ENCODE results near the gene PRKG1. TPM values are rescaled to one million over a fixed set of nuclear protein-coding genes. Genes with fewer than 3 reads are reported as not detected.
"Not testable (repeated sequence)": the region's sequence is repeated elsewhere in the genome, so short reads cannot be mapped to it uniquely, and the experiment has no call there.

Gene PRKG1
- total RNA-seq, 4 donors from 2014 or later: 17.1 to 36.4 (median 25.8) TPM

DNA sequence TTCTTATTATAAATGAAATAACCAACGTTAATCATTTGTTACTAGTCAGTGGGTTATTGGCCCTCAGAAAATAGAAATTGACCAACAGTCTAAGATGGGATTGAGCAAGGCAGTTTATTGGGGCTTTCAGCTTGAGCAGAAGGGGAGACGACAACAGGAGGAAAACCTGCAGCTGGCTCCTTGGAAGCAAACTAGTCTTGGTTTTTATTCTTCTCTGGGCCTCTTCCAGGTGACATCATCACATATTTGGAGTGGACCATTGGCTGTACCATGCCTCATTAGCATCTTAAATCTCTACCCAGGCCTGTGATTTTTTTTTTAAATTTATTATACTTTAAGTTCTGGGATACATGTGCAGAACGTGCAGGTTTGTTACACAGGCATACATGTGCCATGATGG is 684.1 kb downstream of the PRKG1 start:
- TF ChIP-seq CTCF (IDR thresholded peaks at IDR 0.05): no peak
- ATAC-seq (ENCODE audit: low FRiP score) (no peak), DNase-seq (ENCODE audit: low spot score) (no peak)

GRCh38 chr10:51758838-51759237 is 684.6 kb downstream of the PRKG1 start:
- ATAC-seq (ENCODE audit: low FRiP score); DNase-seq (ENCODE audit: low spot score): not testable (repeated sequence)

- DNase-seq (ENCODE audit: low spot score): no peak
- TF ChIP-seq CTCF (IDR thresholded peaks at IDR 0.05): no peak
- ATAC-seq (ENCODE audit: low FRiP score): no peak
These were observed 685.7 kb downstream of the PRKG1 start for GRCh38 chr10:51759896-51760534.

DNA sequence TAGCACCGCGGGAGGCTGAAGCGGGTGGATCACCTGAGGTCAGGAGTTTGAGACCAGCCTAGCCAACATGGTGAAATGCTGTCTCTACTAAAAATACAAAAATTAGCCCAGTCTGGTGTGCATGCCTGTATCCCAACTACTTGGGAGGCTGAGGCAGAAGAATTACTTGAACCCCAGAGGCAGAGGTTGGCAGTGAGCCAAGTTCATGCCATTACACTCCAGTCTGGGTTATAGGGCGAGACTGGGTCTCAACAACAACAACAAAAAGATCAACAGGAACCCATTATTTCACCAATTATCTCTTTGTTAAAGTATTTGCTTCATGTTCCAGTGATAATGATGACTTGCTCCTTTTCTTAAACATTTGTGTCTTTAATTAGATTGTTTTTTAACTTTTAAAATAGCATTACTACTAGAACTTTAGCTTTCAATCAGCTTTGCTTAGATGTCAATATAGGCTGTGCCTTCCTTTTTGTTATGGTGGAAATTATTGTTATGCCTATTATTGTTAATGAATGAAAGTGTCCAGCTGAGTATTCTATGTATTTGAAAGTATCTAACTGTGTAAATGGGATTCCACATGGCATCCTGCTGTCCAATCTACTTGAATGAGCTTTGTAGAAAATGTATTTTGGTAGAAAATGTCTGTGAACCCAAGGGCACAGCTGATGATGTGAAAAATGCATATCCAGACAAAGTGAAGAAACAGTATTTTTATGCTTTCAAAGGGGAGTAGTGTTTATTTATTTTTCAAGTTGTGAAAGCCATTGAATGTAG is 686.8 kb downstream of the PRKG1 start:
- DNase-seq (ENCODE audit: low spot score): no peak
- no peak for TF ChIP-seq CTCF (IDR thresholded peaks at IDR 0.05)
- no peak for ATAC-seq (ENCODE audit: low FRiP score)

GRCh38 chr10:51763746-51764145 is 689.5 kb downstream of the PRKG1 start:
- DNase-seq (ENCODE audit: low spot score) (no peak), ATAC-seq (ENCODE audit: low FRiP score) (no peak)
- no peak for TF ChIP-seq CTCF (IDR thresholded peaks at IDR 0.05)

DNA sequence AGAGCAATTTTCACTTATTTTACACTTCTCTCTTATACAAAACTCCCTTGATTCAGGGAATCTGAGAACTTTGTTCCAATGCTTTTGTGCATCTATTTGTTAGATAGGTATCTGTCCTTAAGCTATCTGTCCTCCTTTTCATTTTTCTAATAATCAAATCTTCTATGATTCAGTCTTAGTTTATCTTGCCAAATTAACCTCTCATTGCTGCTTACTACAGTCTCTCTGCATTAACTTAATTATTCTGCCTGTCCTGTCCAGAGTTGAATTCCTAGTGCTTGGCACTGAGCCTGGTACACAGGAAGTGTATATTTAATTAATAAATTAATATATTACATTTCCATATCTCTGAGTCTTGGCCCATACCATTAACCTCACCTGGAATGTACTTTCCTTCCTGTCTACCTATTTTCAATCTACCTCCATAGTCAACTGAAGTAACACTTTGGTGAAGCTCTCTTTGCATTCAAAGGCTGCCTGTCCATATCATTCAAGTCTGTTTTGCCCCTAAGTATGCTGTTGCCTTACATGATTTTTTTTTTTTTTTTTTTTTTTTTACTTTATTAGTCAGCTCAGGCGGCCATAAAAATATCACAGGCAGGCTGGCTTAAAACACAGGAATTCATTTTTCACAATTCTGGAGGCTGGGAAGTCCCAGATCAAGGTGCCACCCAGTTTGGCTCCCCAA is 691.1 kb downstream of the PRKG1 start:
- no peak for TF ChIP-seq CTCF (IDR thresholded peaks at IDR 0.05)
- ATAC-seq (ENCODE audit: low FRiP score): no peak
- DNase-seq (ENCODE audit: low spot score): no peak

GRCh38 chr10:51766423-51767102 is 692.3 kb downstream of the PRKG1 start:
- no peak for TF ChIP-seq CTCF (IDR thresholded peaks at IDR 0.05)
- DNase-seq (ENCODE audit: low spot score): no peak
- ATAC-seq (ENCODE audit: low FRiP score): no peak

All from omental fat pad (tissue), 4 donors.